HEK293 (cell line): ENCODE data around the gene ABHD15.

ENCODE experiments used
- OSR2 ChIP-seq: fragments of 450-650 bp; formaldehyde crosslinking; IDR thresholded peaks from 2 replicates; pipeline ENCODE4 v1.5.1; 2016; ENCODE audit warnings: missing biosample characterization, missing genetic modification characterization
- ZBTB20 ChIP-seq: fragments of 450-650 bp; formaldehyde crosslinking; IDR thresholded peaks from 2 replicates; pipeline ENCODE4 v1.5.1; 2016; ENCODE audit warnings: missing biosample characterization, missing genetic modification characterization
- ZFP69B ChIP-seq: fragments of 450-650 bp; formaldehyde crosslinking; IDR thresholded peaks from 2 replicates; pipeline ENCODE4 v1.5.1; 2016; ENCODE audit warnings: missing biosample characterization, missing genetic modification characterization
- ZNF324 ChIP-seq: fragments of 450-650 bp; formaldehyde crosslinking; IDR thresholded peaks from 2 replicates; pipeline ENCODE4 v1.5.1; 2016; ENCODE audit warnings: missing biosample characterization, missing genetic modification characterization
- TF ChIP-seq, protein P1 (sequence below): fragments of 450-650 bp; formaldehyde crosslinking; IDR thresholded peaks from 2 replicates; pipeline ENCODE4 v1.5.1; 2016; ENCODE audit warnings: missing biosample characterization, missing genetic modification characterization, low read depth
- TF ChIP-seq, protein P2 (sequence below): fragments of 450-650 bp; formaldehyde crosslinking; IDR thresholded peaks from 2 replicates; pipeline ENCODE4 v1.5.1; 2016; ENCODE audit warnings: missing biosample characterization, missing genetic modification characterization
- TF ChIP-seq, protein P3 (sequence below): fragments of 450-650 bp; formaldehyde crosslinking; IDR thresholded peaks from 2 replicates; pipeline ENCODE4 v1.5.1; 2016; ENCODE audit warnings: missing biosample characterization, missing genetic modification characterization

DNA sequence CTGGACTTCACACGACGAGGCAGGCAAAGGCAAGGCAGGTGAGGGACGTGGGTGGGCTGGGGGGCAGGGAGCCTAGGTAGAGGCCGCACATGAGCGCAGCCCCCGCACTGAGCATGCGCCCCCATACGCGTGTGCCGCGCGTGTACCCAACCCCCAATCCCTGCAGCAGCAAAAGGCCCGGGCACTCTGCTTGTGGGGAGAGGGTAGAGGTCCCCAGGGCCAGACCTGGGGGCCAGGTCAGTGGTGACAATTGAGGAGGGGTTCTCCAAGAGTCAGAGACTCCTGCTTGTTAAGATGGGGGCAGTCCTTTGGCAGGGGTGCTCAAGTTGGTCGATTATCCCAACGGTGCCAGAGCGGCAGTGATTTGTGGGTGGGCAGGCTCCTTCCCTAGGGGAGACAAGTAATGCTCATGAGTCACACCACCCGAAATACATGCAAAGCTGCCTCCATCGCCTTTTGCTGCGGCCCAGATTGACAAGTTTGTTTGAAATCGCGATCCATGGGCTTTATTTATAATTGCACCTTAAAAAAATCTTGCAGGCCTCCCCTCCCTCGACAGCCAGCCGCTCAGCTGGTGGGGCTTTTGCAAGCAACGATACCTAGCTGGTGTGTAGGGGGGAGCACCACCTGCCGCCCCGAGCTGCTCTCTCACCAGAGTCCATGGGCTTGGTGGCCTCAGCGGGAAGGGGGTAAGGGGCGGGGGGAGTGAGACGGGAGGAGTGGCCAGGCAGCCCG is 23.7 kb upstream of the ABHD15 start:
- TF ChIP-seq, protein P1, sequence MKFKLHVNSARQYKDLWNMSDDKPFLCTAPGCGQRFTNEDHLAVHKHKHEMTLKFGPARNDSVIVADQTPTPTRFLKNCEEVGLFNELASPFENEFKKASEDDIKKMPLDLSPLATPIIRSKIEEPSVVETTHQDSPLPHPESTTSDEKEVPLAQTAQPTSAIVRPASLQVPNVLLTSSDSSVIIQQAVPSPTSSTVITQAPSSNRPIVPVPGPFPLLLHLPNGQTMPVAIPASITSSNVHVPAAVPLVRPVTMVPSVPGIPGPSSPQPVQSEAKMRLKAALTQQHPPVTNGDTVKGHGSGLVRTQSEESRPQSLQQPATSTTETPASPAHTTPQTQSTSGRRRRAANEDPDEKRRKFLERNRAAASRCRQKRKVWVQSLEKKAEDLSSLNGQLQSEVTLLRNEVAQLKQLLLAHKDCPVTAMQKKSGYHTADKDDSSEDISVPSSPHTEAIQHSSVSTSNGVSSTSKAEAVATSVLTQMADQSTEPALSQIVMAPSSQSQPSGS (tag by site-specific recombination): no peak
- no peak for TF ChIP-seq OSR2 (tag by site-specific recombination)
- TF ChIP-seq, protein P2, sequence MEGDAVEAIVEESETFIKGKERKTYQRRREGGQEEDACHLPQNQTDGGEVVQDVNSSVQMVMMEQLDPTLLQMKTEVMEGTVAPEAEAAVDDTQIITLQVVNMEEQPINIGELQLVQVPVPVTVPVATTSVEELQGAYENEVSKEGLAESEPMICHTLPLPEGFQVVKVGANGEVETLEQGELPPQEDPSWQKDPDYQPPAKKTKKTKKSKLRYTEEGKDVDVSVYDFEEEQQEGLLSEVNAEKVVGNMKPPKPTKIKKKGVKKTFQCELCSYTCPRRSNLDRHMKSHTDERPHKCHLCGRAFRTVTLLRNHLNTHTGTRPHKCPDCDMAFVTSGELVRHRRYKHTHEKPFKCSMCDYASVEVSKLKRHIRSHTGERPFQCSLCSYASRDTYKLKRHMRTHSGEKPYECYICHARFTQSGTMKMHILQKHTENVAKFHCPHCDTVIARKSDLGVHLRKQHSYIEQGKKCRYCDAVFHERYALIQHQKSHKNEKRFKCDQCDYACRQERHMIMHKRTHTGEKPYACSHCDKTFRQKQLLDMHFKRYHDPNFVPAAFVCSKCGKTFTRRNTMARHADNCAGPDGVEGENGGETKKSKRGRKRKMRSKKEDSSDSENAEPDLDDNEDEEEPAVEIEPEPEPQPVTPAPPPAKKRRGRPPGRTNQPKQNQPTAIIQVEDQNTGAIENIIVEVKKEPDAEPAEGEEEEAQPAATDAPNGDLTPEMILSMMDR (tag by site-specific recombination): no peak
- TF ChIP-seq, protein P3, sequence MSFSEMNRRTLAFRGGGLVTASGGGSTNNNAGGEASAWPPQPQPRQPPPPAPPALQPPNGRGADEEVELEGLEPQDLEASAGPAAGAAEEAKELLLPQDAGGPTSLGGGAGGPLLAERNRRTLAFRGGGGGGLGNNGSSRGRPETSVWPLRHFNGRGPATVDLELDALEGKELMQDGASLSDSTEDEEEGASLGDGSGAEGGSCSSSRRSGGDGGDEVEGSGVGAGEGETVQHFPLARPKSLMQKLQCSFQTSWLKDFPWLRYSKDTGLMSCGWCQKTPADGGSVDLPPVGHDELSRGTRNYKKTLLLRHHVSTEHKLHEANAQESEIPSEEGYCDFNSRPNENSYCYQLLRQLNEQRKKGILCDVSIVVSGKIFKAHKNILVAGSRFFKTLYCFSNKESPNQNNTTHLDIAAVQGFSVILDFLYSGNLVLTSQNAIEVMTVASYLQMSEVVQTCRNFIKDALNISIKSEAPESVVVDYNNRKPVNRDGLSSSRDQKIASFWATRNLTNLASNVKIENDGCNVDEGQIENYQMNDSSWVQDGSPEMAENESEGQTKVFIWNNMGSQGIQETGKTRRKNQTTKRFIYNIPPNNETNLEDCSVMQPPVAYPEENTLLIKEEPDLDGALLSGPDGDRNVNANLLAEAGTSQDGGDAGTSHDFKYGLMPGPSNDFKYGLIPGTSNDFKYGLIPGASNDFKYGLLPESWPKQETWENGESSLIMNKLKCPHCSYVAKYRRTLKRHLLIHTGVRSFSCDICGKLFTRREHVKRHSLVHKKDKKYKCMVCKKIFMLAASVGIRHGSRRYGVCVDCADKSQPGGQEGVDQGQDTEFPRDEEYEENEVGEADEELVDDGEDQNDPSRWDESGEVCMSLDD (tag by site-specific recombination): no peak; the same call in 1 of the 2 replicates
- no peak for TF ChIP-seq ZNF324 (tag by site-specific recombination)
- no peak for TF ChIP-seq ZFP69B
- peak; percentile 77 for TF ChIP-seq ZBTB20
